OCI-LY3 (cell line): ENCODE results near the gene POU3F3.

ENCODE experiments used
- EZH2phosphoT487 ChIP-seq: fragments of 200-600 bp; shearing (Covaris generic); IDR thresholded peaks from 2 replicates; pipeline ENCODE4 v1.6.1; 2018; ENCODE audit warnings: antibody characterized with exemption, mixed run types, low read depth
- TF ChIP-seq, protein P1 (sequence below): fragments of 200-600, 300-600 bp; sonication (generic); IDR thresholded peaks from 2 replicates; pipeline ENCODE4 v1.5.1; 2014; ENCODE audit warnings: antibody characterized with exemption, low read length, low read depth

DNA sequence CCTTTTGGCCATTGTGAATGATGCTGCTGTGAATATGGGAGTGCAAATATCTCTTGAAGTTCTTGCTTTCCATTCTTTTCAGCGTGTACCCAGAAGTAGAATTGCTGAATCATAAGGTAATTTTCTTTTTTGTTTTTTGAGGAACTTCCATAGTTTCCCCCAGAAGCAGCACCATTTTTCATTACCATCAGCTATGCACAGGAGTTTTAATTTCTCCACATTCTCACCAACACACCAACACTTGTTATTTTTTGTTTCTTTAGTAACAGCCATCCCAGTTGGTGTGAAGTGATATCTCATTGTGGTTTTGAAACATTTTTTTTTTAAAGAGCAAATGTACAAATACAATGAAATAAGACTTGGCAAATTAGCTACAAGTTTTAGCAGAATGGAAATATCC is 21.3 kb downstream of the POU3F3 start:
- TF ChIP-seq EZH2phosphoT487: no peak
- TF ChIP-seq, protein P1, sequence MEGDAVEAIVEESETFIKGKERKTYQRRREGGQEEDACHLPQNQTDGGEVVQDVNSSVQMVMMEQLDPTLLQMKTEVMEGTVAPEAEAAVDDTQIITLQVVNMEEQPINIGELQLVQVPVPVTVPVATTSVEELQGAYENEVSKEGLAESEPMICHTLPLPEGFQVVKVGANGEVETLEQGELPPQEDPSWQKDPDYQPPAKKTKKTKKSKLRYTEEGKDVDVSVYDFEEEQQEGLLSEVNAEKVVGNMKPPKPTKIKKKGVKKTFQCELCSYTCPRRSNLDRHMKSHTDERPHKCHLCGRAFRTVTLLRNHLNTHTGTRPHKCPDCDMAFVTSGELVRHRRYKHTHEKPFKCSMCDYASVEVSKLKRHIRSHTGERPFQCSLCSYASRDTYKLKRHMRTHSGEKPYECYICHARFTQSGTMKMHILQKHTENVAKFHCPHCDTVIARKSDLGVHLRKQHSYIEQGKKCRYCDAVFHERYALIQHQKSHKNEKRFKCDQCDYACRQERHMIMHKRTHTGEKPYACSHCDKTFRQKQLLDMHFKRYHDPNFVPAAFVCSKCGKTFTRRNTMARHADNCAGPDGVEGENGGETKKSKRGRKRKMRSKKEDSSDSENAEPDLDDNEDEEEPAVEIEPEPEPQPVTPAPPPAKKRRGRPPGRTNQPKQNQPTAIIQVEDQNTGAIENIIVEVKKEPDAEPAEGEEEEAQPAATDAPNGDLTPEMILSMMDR: no peak
